GM18873 (cell line): Measurements from ENCODE around the gene SAT1.
"Not testable (repeated sequence)": the region's sequence is repeated elsewhere in the genome, so short reads cannot be mapped to it uniquely, and the experiment has no call there.

Experiments
- ATAC-seq: cut with Tn5 transposase; IDR thresholded peaks from one replicate; pipeline ENCODE4 v1.9.1; 2021; ENCODE audit warnings: mild to moderate bottlenecking, moderate library complexity, moderate number of reproducible peaks; ENCODE audit not compliant: unreplicated experiment, low FRiP score

The SAT1 gene

GRCh38 chrX:23782863-23783588, at the start of gene SAT1:
TSS of gene SAT1 (plus strand) at chrX:23783173. CDS start at chrX:23783352, 179 bp downstream.
- peak; percentile 67 for ATAC-seq

- ATAC-seq: no peak
These were observed 46.9 kb upstream of the SAT1 start for GRCh38 chrX:23736030-23736429.

GRCh38 chrX:23737413-23737812, 45.6 kb upstream of the SAT1 start:
- no peak for ATAC-seq

GRCh38 chrX:23742174-23742696, 40.7 kb upstream of the SAT1 start:
- ATAC-seq: peak; percentile 16

GRCh38 chrX:23742697-23743622, 40.0 kb upstream of the SAT1 start, which contains the start of gene ACOT9:
TSS of gene ACOT9 (minus strand) at chrX:23743276. CDS start at chrX:23743144, 132 bp downstream.
- peak; percentile 91 for ATAC-seq

GRCh38 chrX:23743623-23743971, 39.4 kb upstream of the SAT1 start:
- not testable (repeated sequence) for ATAC-seq

GRCh38 chrX:23745786-23746185, 37.2 kb upstream of the SAT1 start:
- no peak for ATAC-seq

GRCh38 chrX:23749129-23749528, 33.8 kb upstream of the SAT1 start:
- no peak for ATAC-seq

GRCh38 chrX:23749576-23749975, 33.4 kb upstream of the SAT1 start:
- no peak for ATAC-seq

- no peak for ATAC-seq
These were observed 30.1 kb upstream of the SAT1 start for GRCh38 chrX:23752740-23753415.

GRCh38 chrX:23754664-23755063, 28.3 kb upstream of the SAT1 start:
- ATAC-seq: no peak

- ATAC-seq: no peak
These were observed 26.8 kb upstream of the SAT1 start for GRCh38 chrX:23756165-23756564.

GRCh38 chrX:23759821-23760220, 23.2 kb upstream of the SAT1 start:
- ATAC-seq: no peak

GRCh38 chrX:23764188-23764984, 18.6 kb upstream of the SAT1 start:
- ATAC-seq: no peak

GRCh38 chrX:23765449-23765848, 17.5 kb upstream of the SAT1 start:
- no peak for ATAC-seq

GRCh38 chrX:23765868-23766267, 17.1 kb upstream of the SAT1 start:
- no peak for ATAC-seq

- no peak for ATAC-seq
These were observed 16.1 kb upstream of the SAT1 start for GRCh38 chrX:23766650-23767551.

GRCh38 chrX:23770142-23770541, 12.8 kb upstream of the SAT1 start:
- no peak for ATAC-seq

- ATAC-seq: not testable (repeated sequence)
These were observed 11.9 kb upstream of the SAT1 start for GRCh38 chrX:23771086-23771485.
